Measurements from ENCODE around the gene KDM7A.

DNA sequence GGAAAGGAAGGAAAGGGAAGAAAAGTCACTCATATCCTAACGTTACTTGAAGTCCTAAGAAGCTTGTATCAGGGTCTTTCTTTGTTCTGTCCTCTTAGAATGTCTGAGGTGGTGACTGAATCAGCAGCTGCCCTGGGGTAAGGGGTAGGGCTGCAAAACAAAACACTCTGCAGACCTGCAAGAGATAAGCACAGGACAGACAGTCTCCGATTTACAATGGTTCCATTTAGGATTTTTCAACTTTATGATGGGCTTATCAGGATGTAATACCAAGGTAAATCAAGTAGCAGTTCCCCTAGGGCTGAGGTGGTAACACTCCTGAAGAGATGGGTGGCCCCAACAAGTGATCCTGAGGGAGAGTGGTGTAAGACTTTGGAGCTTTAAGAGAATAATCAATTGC, 16.5 kb downstream of the KDM7A start:
- TF ChIP-seq, protein P1, sequence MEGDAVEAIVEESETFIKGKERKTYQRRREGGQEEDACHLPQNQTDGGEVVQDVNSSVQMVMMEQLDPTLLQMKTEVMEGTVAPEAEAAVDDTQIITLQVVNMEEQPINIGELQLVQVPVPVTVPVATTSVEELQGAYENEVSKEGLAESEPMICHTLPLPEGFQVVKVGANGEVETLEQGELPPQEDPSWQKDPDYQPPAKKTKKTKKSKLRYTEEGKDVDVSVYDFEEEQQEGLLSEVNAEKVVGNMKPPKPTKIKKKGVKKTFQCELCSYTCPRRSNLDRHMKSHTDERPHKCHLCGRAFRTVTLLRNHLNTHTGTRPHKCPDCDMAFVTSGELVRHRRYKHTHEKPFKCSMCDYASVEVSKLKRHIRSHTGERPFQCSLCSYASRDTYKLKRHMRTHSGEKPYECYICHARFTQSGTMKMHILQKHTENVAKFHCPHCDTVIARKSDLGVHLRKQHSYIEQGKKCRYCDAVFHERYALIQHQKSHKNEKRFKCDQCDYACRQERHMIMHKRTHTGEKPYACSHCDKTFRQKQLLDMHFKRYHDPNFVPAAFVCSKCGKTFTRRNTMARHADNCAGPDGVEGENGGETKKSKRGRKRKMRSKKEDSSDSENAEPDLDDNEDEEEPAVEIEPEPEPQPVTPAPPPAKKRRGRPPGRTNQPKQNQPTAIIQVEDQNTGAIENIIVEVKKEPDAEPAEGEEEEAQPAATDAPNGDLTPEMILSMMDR (IDR thresholded peaks at IDR 0.05), result no peak
- TF ChIP-seq POLR2A (IDR thresholded peaks at IDR 0.05), result no peak
